Activated CD8-positive, alpha-beta memory T cell treated with anti-CD3 and anti-CD28 coated beads, Interleukin-2, amount 50 U/mL, for 1 hour (primary cell): ENCODE results near the gene CLCN4.

ENCODE experiments used
- DNase-seq: peaks from one replicate; pipeline ENCODE4 v3.0.0-alpha.2; 2020; ENCODE audit errors: extremely low read depth

The CLCN4 gene

GRCh38 chrX:10197279-10198210 is 40.8 kb downstream of the CLCN4 start:
- no peak for DNase-seq

- DNase-seq = no peak
These were observed 41.5 kb downstream of the CLCN4 start for GRCh38 chrX:10198254-10198653.

DNA sequence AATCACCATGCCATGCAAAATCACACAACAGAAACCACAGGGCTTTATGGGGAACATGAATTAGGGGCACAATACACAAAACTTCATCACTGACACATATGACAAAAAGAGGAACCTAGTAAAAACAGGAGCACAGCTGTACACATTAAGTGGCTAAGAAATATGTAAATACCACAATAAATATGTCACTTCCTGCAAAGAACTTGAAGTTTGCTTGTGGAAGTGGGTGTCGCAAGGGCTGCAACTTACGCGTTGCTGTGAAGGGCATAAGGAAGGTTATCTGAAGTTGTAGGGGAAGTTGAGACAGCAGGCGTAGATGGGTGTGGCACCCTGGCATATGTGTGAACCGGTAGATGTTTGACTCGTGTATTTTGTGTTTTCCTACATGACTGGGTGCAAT is 42.4 kb downstream of the CLCN4 start:
- DNase-seq = no peak

GRCh38 chrX:10203617-10204016 is 46.8 kb downstream of the CLCN4 start:
- no peak for DNase-seq

DNA sequence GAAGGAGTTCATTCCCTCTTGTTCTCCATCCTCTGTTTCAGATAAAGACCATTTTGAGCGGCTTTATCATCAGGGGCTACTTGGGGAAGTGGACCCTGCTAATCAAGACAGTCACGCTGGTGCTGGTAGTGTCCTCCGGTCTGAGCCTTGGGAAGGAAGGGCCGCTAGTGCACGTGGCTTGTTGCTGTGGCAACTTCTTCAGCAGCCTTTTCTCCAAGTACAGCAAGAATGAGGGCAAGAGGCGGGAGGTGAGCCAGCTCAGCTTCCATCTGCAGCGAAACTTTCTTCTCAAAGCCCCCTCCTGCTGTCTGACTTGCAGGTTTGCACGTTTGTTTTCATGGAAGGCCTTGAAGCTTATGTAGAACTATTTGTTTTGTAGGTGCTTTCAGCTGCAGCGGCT is 49.5 kb downstream of the CLCN4 start:
- DNase-seq = no peak

DNA sequence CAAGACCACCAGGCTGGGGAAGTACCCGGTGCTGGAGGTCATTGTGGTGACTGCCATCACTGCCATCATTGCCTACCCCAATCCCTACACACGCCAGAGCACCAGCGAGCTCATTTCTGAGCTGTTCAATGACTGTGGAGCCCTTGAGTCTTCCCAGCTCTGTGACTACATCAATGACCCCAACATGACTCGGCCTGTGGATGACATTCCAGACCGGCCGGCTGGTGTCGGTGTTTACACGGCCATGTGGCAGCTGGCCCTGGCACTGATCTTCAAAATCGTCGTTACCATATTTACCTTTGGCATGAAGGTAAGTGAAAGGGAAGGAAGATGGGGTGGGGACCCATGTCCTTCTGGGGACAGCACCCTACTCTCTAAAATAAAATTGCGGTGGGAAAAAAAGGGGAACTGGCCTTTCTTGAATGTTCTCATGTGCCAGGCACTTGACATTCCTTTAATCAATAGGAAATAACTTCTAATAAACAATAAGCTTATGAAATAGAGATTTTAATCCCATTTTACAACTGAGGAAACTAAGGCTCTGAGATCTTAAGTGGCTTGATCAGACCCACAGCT is 51.6 kb downstream of the CLCN4 start:
- DNase-seq = no peak

DNA sequence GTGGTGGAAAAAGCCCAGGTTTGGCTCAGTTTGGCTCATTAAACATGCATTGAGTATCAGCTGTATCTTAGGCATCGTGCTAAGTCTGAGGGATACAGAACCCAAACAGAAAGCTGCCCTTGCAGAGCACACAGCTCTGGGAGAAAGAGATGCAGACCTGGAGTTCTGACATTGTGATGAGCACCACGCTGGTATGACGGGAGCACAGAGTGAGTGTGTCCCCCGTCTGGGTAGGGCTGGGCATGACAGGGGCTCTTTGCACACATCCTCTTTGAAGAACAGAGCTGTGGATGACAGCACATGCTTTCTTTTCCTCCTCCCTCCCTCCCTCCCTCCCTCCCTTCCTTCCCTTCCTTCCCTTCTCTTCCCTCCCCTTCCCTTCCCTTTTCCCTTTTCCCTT is 52.2 kb downstream of the CLCN4 start:
- no peak for DNase-seq

DNA sequence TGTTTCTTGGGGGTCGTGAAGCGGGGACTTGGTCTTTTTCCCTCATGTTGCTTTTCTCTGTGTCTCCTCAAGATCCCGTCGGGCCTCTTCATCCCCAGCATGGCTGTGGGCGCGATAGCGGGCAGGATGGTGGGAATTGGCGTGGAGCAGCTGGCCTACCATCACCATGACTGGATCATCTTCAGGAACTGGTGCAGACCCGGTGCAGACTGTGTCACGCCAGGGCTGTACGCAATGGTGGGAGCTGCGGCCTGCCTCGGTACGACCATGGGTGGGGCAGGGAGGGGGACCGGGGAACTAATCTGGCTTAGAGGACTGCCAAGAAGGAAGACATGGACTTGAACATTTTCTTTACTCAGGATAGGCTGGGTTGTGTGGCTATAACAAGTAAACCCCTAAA is 55.6 kb downstream of the CLCN4 start:
- no peak for DNase-seq

GRCh38 chrX:10213716-10214115 is 56.9 kb downstream of the CLCN4 start:
- DNase-seq = no peak

- DNase-seq = no peak
These were observed 59.4 kb downstream of the CLCN4 start for GRCh38 chrX:10216208-10216607.

DNA sequence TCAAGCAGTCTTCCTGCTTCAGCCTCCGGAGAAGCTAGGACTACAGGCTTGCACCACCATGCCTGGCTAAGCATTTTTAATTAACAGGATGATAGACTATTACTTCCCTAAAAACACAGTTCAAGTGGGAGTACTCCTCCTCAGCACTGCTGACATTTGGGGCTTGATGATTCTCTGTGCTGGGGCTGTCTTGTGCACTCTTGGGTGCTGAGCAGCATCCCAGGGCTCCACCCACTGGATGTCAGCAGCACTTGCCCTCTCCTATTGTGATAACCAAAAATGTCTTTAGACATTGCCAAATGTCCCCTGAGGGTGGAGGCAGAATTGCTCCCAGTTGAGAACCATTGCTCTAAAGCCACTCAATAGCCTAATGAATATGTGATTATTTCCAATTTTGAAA is 60.4 kb downstream of the CLCN4 start:
- DNase-seq = no peak

- no peak for DNase-seq
These were observed 64.9 kb downstream of the CLCN4 start for GRCh38 chrX:10221651-10222050.

DNA sequence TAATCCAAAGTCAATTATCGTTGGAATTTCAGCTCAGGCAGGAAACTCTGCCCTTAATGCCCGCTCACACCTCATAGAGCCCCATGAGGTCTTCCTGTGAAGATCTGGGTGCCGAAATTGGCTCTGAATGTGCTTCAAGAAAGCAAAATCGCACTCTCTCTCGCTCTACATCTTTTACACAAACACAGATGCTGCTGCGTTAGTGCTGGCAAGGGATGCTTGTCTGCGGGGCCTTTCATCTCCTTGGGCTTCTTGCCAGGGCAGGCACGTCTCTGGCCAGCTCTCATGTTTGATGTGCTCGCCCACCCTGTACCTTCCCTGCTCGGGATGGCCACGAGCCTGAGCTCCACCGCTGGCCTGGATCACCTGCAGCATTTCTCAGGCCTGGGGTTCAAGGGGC is 66.5 kb downstream of the CLCN4 start:
- DNase-seq = no peak

GRCh38 chrX:10223781-10224180 is 67.0 kb downstream of the CLCN4 start:
- DNase-seq = no peak

- no peak for DNase-seq
These were observed 73.4 kb downstream of the CLCN4 start for GRCh38 chrX:10230222-10230621.

DNA sequence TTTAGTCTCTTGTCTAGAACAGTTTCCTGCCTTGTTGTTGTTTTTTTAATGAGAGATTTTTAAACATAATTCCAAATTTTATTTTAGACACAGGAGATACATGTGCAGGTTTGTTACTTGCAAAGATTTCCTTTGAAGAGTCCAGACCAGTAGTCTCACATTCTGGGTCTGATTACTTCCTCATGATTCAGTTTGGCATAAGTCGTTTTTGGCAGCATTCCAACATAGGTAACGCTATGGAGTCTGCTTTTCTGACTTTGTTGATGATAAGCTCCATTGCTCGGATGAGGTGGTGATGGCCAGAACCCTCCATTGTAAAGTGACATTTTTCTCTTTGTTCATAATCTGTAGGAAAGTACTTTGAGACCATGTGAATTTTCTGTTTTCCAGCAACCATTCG is 74.7 kb downstream of the CLCN4 start:
- no peak for DNase-seq

- DNase-seq = no peak
These were observed 76.4 kb downstream of the CLCN4 start for GRCh38 chrX:10233173-10233572.

- no peak for DNase-seq
These were observed 76.9 kb downstream of the CLCN4 start for GRCh38 chrX:10233696-10234095.

DNA sequence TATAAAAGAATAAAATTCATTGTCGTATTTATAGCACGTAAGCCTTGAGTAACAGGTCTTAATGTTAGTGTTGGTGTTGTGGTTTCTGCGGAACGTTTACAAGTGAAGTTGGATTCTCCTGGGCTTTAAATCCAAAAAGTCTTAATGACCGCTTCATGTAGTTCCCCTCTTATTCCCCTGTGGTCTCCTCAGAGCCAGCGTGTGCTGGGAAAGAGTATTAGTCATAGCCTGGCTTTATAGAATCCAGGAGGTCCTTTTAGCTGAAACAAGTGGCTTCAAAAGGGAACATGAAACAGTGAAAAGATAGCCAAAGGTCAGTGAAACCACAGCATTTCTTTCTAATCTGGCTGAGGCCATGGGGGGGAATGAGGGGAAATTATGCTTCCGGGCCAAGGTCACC is 79.1 kb downstream of the CLCN4 start:
- DNase-seq = no peak

DNA sequence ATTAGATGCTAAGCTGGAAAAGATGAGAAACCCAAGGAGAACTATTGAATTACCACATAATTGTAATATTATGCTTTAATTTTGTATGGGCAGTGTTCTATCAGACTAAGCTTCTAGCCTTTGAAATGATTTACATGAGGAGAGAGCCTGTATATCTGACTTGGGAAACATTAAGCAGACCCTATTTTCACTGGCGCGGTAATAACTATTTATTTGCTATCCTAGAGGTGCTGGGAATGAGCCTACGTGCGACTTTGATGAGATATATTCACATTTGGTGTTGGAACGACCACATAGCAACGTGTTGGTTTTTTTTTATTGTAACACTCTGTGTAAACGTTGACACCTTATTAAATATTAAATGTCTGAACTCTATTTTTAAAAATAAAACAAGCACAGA is 80.5 kb downstream of the CLCN4 start:
- DNase-seq = no peak

- DNase-seq = no peak
These were observed 82.9 kb downstream of the CLCN4 start for GRCh38 chrX:10239611-10240064.

DNA sequence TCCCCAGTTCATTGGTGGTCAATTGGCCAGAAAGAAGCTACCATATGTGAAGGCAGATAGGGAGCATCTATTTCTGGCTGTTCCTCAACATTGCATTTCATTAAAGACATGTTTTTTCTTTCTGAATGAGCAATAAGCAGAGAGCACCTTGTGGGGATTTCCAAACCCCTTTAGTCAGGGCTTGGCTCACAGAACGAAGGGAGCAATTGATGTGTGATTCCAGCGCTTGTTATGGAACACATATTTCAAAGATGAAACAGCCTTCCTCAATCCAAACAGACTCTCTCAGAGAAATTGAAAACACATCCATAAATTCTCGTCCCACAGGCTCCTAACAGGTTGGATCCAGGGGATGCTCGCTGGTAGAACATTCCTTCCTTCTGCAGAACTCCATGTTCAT is 84.1 kb downstream of the CLCN4 start:
- DNase-seq = no peak

DNA sequence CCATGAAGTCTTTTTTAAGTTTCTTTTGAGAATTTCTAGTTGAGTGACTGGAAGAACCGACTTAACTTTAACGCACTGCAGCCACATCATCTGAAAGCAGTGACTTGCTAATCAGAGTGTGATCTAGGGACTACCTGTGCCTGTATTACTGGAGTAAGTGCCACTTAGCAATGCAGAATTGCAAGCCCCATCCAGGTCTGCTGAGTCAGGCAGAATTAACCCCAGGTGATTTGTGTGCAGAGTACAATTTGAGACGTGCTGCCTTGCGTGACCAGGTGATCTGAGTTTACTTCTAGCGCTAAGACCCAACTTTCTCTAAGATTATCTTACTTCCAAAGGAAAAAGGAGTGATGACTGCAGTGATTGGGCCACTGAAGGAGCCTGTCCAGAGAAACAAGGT is 85.3 kb downstream of the CLCN4 start:
- DNase-seq = no peak
